HG03457 (cell line): ENCODE results near the gene GALNT15.

Experiments used
- ATAC-seq: cut with Tn5 transposase; IDR thresholded peaks from one replicate; pipeline ENCODE4 v1.9.1; 2021; ENCODE audit warnings: moderate number of reproducible peaks; ENCODE audit not compliant: unreplicated experiment

Gene GALNT15, protein sequence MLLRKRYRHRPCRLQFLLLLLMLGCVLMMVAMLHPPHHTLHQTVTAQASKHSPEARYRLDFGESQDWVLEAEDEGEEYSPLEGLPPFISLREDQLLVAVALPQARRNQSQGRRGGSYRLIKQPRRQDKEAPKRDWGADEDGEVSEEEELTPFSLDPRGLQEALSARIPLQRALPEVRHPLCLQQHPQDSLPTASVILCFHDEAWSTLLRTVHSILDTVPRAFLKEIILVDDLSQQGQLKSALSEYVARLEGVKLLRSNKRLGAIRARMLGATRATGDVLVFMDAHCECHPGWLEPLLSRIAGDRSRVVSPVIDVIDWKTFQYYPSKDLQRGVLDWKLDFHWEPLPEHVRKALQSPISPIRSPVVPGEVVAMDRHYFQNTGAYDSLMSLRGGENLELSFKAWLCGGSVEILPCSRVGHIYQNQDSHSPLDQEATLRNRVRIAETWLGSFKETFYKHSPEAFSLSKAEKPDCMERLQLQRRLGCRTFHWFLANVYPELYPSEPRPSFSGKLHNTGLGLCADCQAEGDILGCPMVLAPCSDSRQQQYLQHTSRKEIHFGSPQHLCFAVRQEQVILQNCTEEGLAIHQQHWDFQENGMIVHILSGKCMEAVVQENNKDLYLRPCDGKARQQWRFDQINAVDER

DNA sequence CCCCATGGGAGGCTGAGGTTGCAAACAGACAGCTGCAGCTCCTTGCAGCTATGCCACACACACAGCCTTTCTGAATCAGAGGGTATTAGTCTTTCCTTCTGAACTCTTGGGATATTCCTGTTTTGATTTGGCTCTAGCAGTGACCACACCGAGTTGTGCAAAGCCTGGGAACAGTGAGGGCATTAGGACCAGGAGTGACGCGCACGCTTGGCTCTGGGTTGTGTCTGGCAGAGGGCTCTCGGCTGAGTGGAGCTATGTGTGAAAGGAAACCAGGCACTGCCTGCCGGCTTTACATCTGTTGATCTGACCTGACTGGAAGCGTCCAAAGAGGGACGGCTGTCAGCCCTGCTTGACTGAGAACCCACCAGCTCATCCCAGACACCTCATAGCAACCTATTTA is at the start of gene GALNT15:
Gene GALNT15, plus strand, starts transcription at position 292 of the 400 bp plus-strand sequence. CDS start 472 bp downstream, outside the sequence.
- no peak for ATAC-seq

GRCh38 chr3:16126634-16127033 is 47.8 kb upstream of the GALNT15 start:
- ATAC-seq = no peak

GRCh38 chr3:16127249-16127648 is 47.2 kb upstream of the GALNT15 start:
- no peak for ATAC-seq

DNA sequence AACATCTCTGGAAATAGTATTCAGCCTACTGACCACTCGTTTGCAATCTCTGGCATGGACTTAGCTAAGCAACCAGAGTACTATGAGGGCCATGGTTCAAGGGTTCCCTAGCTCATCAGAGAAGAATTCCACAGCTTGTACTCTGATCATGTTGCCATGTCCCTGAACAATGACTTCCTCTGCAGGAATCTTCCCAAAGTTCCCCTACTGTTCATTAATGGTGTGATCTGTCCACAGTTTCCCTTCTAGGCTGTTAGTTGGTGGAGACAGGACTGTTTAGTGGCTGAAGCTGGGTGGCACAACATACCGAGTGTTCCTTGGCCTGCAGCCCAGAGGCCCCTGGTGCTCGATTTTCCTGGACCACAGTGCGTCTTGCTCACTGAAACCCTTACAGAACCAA is 44.4 kb upstream of the GALNT15 start:
- ATAC-seq = no peak

- no peak for ATAC-seq
These were observed 42.3 kb upstream of the GALNT15 start for GRCh38 chr3:16132190-16132589.

DNA sequence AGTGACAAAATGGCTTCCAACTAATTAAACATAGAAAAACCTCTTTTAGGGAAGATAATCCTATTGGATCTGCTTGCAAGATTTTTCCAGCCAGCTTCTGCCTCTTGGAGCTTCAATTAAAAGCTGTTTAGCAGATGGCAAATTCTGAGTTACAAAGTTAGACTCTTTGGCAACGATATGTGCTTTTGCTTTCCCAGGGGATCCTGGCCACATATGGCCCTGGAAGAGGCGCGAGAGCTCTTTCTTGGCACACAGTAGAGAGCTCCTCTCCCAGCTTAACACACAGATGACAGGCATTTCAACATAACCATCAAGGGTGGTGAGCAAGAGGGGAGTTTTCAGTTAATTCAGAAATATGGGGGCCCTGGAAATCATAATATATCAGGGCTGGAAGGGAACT is 41.6 kb upstream of the GALNT15 start:
- no peak for ATAC-seq

DNA sequence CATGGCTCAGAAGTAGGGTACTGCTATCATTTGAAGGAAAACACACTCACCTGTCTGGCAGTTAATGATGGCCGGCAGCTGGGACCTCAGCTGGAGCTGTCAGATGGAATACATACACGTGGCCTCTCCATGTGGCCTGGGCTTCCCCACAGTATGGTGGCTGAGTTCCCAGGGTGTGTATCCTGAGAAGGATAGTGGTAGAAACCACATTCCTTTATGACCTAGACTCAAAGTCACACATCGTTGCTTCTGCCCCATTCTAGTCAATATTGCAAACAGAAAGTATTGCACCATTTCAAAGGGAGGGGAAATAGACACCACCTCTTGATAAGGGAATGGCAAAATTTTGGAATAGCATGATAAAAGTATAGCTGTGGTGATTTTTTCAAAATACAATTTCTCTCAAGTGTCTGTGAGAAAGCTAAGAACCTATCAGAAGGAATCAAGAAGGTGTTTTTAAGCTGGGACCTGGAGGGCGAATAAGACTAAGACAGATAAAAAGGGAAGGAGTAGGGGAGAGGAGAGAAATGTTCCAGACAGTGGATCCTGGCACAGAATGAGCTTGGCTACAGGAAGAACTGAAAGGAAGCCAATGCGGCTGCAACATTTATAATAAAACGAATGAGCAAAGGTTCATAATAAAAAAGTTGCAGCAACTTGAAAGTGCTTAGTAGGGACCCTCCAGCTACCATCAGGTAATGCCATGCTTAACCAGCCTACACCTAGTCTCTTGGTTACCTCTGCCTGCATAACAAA is 40.1 kb upstream of the GALNT15 start:
- no peak for ATAC-seq

GRCh38 chr3:16136055-16136454 is 38.4 kb upstream of the GALNT15 start:
- no peak for ATAC-seq

DNA sequence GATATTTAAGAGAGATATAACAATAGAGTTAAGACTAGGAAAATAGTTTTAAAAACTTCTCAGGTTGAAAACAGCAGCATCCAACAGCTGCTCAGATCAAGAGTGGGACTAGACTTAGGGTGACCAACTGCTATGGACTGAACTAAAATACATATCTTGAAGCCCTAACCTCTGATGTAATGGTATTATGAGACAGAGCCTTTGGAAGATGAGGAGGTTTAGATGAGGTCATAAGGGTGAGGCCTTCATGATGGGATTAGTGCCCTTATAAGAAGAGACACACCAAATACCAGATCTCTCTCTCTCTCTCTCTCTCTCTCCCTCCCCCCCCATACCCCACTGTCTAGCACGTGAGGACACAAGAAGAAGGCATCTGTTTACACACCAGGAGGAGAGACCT is 37.4 kb upstream of the GALNT15 start:
- no peak for ATAC-seq

- ATAC-seq = no peak
These were observed 36.5 kb upstream of the GALNT15 start for GRCh38 chr3:16137977-16138376.

- ATAC-seq = no peak
These were observed 34.2 kb upstream of the GALNT15 start for GRCh38 chr3:16140116-16140893.

DNA sequence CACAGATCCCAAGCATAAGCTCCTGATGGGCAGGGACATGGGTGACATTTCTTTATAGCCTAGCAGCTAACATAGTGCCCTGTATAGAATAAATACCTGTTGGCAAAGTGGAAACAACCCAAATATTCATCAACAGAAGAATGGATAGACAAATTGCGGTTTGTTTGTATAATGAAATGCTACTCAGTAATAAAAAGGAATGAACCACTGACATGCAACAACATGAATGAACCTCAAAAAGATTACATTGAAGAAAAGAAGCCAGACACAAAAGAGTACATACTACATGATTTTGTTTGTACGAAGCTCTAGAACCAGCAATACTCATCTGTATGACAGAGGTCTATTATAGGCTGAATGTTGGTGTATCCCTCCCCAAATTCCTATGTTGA is 33.6 kb upstream of the GALNT15 start:
- ATAC-seq = no peak

DNA sequence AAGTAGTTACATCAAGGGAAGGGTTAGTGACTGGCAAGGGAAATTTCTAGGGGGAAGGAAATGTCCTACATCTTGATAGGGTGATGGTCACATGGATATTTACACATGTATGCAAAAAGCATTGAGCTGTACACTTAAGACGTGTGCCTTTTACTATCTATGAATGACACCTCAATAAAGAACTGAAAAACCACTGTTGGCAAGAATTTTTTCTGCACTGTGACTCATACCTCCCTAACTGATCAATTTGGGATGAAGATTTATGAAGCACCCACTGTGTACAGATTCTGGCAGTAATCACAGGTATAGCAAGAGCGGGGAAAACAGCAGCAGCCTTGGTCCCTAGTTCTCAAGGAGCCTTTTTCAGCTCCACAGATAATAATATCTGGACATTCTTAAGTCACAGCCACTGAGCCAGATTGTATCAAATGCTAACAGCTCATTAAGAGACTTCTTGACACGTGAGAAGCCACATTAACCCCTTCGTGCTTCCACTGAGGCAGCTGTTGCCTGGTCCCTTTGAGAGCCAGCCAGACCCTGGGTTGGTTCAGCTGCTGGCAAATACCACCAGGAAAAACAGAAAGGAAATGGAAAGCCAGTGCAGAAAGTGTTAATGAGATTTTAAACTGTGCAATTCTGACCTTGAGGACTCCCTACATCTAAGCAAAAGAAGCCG is 32.0 kb upstream of the GALNT15 start:
- no peak for ATAC-seq

- ATAC-seq = no peak
These were observed 30.5 kb upstream of the GALNT15 start for GRCh38 chr3:16143861-16144447.

GRCh38 chr3:16145176-16145575 is 29.3 kb upstream of the GALNT15 start:
- ATAC-seq = no peak

DNA sequence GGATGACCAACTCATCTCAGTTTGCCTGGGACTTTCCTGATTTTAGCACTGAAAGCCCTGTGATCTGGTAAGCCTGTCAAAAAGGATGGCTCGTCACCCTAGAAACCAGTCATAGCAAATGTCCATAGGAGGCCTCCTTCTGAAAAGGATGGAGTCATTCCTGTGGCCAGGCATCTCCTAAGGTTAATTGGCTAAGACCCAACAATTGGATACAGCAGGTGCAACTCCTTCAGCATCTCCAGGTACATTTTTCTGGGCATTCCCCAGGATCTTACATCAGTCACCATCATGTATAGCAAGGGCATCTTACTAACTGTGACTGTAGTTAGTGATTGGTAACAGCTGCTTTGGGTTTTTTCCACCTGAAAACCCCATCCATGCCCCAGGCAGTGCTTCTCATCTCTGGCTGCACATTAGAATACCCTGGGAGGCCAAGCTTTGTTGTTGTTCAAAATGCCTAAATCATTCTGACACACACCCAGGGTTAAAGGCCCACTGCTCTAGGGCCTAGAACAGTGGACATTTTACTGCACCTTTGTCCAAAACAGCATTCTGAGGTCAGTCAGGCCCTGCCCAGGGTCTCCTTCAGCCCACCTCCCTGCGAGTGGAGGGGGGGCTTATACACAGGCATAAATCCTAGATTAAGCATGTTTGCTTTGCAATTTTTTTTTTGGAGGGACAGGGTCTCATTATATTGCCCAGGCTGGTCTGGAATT is 28.3 kb upstream of the GALNT15 start:
- ATAC-seq = peak; percentile 80

GRCh38 chr3:16147220-16147994 is 27.1 kb upstream of the GALNT15 start:
- ATAC-seq = no peak

GRCh38 chr3:16148213-16148612 is 26.3 kb upstream of the GALNT15 start:
- ATAC-seq = no peak

DNA sequence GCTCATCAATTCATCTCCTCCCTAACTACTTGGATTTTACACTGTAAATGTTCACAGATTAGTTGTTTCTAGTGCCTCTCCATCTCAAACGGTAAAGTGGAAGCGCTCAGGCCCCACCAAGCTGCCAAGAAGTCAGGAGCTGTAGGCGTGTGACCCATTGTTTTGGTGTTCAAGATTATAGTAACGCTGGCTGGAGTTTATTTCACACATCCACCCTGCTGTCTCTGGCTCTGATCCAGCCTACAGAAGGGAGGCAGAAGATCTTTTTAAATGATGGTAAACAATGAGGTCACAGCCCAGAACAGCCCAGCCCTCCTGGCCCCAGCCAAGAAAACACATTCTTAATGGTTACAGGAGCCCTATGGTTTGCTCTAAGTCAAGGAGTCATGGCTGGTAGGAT is 25.7 kb upstream of the GALNT15 start:
- no peak for ATAC-seq
